Keratinocyte (primary cell): ENCODE measurements around the gene FXN.

ENCODE experiments used
- CTCF ChIP-seq, 3 experiments: IDR thresholded peaks in 1 of 3; conservative IDR thresholded peaks in 1 of 3; optimal IDR thresholded peaks in 1 of 3; 2 replicates in 2 of 3; 3 replicates in 1 of 3; pipeline versions ENCODE3 to v1.5.1; 2011; ENCODE audit warnings: low read length in 3 of 3, mild to moderate bottlenecking in 3 of 3, moderate library complexity in 2 of 3, control low read depth in 1 of 3, inconsistent platforms in 1 of 3; ENCODE audit not compliant: insufficient read depth in 2 of 3; ENCODE audit errors: extremely low read depth in 1 of 3
- EZH2 ChIP-seq: IDR thresholded peaks from one replicate; pipeline ENCODE4 v1.6.1; 2012; ENCODE audit warnings: inconsistent platforms, mild to moderate bottlenecking, low read length, moderate library complexity

GRCh38 chr9:69136185-69136584 is 100.6 kb downstream of the FXN start:
- TF ChIP-seq CTCF (optimal IDR thresholded peaks at IDR 0.05 in 1 of 3, IDR thresholded peaks at IDR 0.05 in 1 of 3, conservative IDR thresholded peaks at IDR 0.05 in 1 of 3; ENCODE audit: extremely low read depth in 1 of 3, insufficient read depth in 2 of 3, low read length in 3 of 3) (no peak), EZH2 (no peak)
